Kidney tubule cell (primary cell): Measurements from ENCODE around the gene LRRC3B.

Experiments
- DNase-seq: peaks from one replicate; pipeline ENCODE4 v3.0.0-alpha.2; 2018; ENCODE audit warnings: low spot score

Gene LRRC3B

DNA sequence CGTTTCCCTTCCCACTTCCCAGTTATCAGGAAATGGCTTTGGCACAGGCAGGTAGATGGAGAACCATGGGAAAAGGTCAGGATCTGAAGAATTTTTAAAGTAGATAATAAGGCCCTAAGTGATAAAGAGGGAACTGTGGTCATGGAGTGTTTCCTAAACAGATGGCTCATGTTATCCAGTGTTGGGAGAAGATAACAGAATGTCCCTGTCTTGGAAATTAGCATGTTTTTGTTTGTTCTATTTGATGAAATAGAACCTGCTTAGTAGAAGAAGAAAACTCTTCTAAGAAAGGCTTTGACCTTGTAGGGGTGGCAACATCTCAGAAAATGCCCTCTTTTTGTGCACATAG, 8.8 kb downstream of the LRRC3B start:
- DNase-seq = no peak

DNA sequence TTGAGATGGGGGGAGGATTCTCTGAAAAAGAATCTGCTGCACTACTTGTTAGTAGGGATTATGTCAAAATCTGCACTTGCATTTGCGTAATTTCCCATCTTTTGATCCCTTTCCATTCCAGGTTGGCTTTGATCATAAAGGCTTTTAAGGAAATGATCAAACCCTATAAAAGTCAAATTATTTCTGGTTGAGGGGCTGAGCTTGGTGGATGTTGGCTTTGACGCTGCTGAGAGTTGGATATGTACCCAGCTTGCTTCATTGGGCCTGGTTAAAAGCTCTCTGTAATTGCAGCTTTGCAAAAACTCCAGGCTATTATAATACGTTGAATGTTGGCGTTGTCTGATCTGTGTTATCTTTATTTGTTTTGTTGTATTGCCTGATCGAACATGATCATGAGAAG, 12.0 kb downstream of the LRRC3B start:
- DNase-seq = no peak

DNA sequence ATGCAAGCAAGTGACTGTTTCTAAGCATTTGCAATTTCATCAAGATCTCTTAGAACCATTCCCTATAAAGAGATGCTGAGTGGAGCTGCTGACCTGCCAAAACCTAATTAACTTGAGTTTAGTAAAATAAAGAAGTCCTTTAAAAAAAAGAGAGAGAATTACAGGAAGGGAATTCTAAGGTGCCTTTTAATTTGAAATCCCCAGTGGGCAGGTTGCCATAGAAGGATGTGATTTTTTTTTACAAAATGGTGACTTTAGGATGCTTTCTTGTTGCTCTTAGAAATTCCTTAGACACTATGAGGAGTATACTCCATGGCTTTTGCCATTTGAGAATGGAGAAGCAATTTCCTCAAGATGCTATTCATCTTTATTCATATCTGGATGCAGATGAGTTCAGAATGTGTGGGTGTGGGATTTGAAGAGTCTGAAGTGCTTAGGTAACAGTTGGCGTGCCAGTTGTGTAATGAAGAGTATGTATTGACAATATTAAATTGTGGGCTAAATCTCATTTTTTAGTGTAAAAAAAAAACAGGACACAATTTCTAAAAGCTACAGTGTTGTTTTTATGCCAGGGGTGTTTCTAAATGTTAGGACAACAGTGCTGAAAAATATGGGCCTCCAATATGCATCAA, 13.6 kb downstream of the LRRC3B start:
- no peak for DNase-seq

DNA sequence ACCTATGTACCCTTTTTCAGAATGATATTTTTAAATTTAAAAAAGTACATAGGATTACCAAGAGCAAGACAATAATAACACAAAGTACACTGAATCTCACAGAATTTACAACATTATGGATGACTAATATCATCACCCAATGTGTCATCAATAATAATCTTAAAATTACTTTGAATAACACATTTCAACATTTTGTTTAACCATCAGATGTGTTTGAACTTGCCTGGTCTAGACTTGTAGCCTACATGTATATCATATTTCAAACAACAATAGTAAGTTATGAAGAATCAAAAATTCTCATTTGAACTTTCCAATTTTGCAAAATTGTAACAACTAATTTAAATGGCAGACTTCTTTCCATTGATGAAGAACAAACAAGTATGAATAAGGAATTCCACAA, 15.1 kb downstream of the LRRC3B start:
- no peak for DNase-seq

DNA sequence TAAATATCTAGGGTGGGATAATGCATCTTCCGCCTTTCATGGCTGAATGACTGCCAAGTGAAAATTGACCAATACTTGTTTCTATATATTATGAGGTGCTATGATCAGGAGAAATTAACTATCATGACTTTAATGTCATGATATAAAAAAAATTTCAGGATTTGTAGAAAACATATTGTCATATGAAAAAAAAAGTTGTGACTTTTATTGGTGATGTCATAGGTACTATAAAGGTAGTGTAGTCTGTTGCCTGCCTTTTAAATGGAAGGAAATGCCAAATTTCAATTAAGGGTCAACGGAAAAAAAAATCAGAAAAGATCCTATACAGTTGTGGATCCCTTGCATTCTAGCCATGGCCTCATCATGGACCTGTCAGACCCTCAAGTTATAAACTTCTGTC, 15.5 kb downstream of the LRRC3B start:
- no peak for DNase-seq

DNA sequence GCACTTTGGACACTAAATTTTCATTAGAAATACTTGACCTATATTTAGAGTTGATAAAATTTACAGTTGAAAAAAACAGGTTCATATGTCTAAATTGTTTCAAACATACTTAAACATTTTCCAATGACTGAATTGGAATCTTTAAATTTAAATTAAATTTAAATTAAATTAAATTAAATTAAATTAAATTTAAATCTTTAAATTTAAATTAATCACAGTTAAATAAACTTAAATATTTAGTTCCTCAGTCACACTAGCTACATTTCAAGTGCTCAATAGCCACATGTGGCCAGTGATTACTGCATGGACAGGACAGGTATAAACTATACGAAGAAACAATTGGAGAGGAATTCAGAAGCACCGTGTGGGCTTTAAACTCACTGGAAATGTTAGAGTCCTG, 16.8 kb downstream of the LRRC3B start:
- no peak for DNase-seq

DNA sequence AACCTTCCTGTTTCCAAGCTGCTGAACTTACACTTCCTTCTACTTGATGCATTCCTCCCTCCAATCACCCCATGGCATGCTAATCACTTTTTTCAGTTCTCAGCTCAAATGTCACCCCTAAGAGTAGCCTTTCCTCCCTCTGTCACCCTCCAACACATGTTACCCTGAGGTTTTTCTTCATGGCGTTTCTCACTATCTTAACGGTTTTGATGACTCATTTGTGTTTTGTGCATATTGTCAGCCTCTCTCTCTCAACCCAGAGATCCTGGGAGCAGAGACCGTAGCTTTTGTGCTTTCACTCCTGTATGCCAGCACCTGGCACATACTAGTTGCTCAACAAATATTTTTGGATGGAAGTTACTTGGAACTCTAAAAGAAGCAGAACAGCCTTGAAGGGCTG, 24.5 kb downstream of the LRRC3B start:
- DNase-seq = no peak

DNA sequence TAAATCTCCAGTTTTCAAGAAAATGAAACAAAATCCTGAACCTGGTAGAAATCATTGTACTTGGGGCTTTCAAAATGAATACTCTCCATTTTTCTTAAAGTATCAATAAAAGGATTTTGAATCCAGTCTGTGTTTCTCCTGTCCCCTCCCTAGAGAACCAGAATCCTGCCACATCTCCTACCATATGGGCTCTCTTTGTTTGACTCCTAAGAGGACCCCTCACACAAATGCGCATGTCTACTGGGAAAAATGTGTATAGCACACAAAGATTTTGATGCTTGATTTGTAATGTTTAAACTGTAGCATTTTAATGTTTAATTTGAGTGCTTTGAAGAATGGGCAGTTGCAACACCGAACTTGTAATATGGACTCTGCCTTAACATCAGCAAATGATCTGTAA, 25.9 kb downstream of the LRRC3B start:
- DNase-seq = no peak

DNA sequence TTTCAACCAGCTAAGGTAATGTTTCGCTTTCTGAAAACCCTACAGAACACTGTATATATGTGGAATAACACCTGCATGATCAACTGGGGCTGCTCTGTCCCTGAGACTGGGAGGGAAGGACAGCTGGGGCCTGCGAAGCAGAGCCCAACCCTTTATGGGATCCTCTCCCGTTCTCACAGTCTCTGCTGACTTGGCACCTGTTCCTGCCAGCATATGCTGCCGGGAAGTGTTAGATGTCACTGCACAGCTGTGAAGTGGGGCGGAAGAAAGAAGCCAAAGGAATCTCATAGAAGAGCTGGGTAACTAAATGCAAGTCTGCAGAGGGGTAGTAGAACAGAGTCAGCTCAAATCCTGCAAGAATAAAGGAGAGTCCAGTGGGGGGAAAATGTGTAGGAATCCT, 29.6 kb downstream of the LRRC3B start:
- no peak for DNase-seq

DNA sequence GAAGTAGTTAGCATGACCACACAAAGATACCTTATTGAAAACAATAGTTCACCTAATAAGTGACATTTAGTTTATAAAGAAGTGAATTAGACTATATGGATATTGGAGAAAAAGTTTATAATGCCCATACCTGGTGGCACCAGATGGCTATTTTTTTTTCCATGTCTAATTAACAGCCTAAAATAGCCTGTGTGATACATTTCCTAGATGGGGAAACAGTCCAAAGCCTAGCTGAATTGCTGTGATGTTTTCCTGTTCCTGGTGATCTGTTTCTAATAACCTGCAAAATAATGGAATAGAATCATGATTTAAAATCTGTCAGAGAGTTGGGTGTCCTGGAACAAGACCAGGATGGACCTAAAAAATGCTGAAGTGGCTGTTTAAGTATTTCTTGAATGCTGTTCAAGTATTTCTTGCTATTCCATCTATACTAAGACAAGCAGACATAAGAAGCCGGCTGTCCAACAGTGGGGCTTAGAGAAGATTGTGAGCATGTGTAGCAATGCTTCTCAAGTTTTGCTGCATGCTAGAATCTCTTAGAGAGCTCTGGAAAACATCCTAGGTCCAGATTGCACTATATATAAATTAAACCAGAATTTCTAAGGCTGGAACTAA, 31.3 kb downstream of the LRRC3B start:
- DNase-seq = no peak

DNA sequence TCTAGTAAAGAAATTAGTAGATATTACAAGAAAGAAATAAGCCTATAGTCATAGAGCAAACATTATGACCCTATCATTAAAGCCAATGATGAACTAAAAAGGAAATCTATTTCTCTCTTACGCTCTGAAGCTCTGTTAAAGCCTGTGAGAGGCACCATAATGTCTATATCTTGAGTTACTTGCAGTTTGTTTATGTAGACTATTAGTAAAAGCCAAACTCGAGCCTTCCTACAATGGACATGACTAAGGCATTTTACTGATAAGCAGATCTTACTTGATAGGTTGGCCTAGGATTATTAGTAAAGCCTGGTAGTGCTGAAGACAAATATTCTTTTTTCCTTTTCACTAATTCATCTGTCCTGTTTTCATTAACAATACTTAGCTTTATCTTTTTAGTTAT, 32.7 kb downstream of the LRRC3B start:
- DNase-seq = no peak

DNA sequence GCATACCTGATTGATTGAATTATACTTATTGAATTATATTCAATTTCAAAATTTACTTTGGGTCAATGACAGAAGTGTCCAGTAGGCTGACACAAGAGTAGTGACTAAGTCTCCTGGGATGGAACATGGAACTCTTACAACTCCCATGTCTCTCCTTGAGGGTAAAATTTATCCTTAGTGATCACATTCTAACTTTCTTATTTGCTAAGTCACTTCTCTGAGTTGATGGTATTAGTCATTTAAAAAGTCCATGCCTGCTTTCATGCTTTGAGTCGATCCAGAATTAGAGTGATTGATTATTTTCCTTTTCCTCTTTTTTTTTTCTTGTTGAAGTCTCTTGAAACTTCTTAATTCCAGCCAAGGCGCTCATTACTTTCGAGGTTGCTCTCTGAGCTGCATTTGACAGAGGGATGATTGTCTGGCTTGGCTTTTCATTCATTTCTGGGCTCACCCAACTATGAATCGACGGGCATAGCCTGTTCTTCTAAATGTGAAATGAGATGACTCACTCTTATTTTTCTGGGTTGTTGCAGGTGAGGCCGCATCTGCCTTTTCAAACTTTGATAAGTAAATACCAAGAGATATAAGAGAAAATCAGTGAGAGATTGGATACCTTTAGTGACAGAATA, 34.9 kb downstream of the LRRC3B start:
- peak; percentile 81 for DNase-seq

DNA sequence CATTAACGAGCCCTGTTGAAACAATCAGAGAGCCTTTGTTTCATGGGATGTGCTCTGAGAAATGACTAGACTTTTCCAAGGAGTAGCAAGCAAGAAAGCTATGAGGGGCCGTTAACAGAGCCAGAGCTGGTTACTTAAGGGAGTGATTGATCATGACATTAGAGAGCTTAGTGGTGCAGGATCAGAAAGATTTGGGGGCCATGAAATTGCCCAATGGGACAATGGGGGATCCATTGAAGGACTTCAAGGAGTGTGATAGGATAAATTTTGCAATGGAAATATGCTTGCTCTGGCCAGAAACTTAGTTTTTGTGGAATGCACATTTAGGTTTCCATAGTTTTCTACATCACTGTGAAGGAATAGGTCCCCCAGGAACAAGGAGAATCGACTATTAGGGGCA, 45.6 kb downstream of the LRRC3B start:
- DNase-seq = no peak

DNA sequence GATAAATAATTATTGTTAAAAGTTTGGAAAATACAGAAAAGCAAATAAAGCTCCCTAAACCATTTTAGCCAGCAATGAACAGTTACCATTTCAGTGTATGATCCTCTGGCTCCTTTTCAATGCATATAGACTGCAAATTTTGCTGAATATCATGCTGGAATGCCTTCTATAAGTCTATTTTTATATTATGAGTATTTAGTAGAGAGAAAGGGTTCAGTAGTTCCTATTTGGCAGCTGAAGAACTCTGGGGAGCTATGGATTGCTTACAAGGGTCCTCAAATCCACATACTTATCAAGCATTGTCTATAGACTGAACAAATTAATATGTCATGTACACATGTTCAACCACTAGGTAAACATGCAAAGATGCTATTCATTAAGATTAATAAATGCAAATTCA, 46.1 kb downstream of the LRRC3B start:
- no peak for DNase-seq

DNA sequence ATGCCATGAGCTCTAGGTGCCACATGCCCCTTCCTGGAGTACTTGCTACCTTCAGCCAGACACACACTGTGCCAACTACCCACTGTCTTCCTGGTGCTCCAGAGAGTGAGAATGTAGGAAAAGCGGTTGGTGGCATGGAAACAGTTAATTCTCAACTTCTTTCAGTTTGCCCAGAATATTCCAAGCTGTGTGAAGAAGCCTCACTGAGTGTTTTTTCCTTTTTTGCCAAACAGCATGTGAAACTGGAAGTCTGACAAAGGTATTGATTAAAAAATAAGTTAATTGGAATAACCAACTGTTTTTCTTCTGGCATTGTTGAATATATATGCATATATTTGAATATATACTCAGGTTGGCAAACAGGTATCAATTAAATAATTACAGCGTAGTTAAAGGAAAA, 52.8 kb downstream of the LRRC3B start:
- no peak for DNase-seq

DNA sequence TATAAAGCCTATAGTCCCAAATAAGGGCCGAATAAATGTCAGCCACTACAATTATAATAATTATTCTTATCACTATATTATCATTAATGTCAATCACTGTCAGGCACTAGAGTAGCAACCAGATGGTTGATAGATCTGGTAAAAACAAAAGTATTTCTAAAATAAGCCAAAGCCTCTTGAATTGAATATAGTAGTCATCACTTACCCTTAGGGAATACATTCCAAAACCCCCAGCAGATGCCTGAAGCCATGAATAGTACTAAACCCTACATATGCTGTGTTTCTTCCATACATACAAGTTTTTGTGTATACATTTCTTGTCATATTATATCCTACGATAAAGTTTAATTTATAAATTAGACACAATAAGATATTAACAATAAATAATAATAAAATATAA, 59.1 kb downstream of the LRRC3B start:
- DNase-seq = no peak

DNA sequence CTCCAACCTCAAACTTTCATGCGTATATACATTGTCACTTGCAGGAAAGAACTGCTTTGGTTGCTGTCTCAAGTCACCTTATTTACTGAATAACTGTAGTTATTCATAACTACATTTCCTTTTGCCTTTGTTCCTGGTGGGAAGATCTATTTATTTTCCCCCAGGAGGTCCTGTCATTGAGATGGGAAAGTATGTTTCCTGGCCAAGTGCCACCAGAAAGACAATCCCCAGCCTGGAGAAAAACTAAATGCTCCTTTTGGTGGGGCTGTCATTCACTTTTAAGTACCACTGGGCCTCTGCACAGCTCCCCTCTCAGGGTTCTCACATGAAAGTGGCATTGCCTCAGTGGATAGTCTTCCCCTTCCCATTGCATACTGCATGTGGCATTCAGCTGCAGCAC, 59.8 kb downstream of the LRRC3B start:
- DNase-seq = no peak

DNA sequence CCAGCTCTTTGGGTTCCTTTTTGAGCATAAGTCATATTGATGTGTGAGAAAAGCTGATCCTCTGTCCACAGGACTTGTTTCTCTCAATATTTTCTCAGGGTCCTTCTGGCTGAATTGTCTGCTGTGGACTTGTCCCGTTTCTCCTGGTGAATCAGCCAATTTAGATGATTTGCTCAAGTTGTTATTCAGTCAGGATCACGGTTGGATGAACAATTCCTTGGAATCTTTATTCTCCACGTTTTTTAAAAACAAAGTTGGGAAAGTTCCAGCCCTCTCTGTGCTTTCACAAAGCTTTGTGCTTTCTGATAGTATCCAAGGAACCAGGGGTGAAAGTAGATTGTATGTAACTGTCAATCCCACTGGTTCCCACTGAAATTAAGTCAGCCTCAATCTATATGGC, 61.3 kb downstream of the LRRC3B start:
- no peak for DNase-seq

DNA sequence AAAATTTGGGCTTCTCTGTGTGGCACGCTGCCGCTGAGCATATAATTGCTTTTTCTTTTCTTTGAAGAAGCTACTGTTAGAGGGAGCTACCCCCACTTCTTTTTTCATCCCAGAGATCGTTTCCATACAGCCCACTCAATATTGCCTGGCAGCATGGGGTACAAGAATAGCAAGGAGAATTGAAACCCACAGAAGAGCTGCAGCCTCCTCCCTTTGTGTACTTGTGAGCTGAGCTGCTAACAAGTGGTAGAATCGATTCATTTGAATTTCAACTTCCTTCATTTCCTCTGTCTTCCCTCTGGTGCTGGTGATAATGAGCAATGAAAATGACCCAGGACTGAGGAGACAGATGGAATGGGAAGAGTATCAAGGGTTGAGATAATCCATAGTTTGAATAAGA, 64.9 kb downstream of the LRRC3B start:
- DNase-seq = no peak

DNA sequence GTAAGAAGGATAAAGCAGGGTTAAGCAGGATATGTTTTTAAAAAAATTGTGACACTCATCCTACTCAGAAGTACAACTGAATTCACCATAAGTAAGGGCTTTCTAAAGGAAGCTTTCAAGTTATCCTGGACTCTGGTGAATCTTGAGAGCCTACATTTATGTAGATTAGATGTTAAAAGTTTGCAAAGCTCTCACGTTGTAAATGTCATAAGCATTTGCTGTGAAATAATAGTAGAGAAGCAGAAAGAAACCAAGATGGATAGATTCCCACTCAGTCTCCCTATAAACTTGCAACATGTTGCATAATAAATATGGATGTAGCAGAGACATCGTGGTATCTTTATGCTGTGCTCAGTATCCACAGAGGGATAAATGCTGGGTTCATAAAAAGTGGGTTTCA, 77.0 kb downstream of the LRRC3B start:
- no peak for DNase-seq

DNA sequence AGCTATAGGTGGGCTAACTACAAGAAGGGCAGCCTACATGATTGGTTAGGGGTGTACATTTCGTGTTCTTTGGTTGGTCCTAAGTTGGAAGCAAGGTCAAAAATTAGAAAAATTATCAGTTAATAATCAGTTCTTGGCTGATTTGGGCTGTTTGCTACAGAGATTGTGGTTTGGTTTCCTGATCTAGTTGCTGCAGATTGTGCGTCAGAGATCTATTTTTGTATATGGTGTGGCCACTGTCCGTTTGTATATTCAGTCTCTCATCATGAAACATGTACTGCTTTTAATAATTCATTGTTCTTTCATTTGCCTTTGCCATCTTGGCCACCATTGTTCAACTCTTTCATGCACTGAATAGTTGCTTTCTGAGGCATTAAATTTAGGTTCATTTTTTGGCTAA, 80.9 kb downstream of the LRRC3B start:
- DNase-seq = no peak

DNA sequence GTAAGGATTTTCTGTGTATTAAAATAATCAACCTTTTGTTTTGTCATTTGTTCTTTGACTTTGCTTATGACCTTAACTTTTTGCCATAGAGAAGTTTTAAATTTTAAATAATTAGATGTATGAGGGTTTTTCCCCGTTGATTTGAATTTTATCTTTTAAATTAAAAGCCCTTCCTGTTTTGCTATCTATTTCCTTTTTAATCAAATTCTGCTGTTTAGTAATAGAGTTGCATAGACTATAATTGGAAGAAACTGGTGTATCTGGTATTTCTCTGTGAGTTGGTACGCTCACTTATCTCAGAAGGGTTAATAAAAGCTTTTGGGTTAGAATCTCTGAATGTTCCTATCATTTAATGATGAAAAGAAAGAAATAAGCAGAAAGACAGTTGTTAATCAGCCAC, 82.2 kb downstream of the LRRC3B start:
- no peak for DNase-seq

DNA sequence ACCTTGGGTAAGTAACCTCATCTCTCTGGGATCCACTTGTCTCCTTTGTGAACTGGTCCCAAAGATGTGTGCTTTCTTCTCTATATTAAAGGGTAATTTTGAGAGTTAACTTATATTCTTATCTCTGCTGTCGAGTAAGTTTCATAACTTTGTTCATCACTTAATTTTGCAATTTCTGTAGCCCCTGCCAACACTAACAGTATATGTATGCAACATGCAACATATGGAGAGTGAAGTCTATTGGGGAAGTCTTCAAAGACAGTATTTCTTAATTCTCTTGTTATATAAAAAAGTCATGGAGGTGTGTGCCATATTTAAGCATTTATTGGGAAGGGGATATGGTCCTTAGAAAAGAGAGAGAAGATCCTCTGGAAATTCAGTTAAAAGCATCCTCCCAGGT, 85.9 kb downstream of the LRRC3B start:
- DNase-seq = no peak
